SU-DHL-6 (cell line): Measurements from ENCODE around the gene THOP1.

Experiments
- H2AFZ ChIP-seq: fragments of 200-600 bp; sonication (generic); 2 replicates; pipeline ENCODE4 v1.6.1; 2014; ENCODE audit warnings: low read depth, mild to moderate bottlenecking, moderate library complexity, mixed read lengths, antibody characterized with exemption, low read length; ENCODE audit not compliant: severe bottlenecking
- H3F3A ChIP-seq: fragments of 200-600 bp; shearing (Covaris generic); 2 replicates; pipeline ENCODE4 v1.6.0; 2016; ENCODE audit warnings: antibody characterized with exemption, mild to moderate bottlenecking; ENCODE audit not compliant: insufficient read depth
- H3K27ac ChIP-seq: fragments of 200-600 bp; sonication (generic); 2 replicates; pipeline ENCODE4 v1.5.1; 2016; ENCODE audit warnings: low read depth, mild to moderate bottlenecking, low read length, moderate library complexity, mixed read lengths
- H3K27me3 ChIP-seq: fragments of 200-600 bp; sonication (generic), shearing (Covaris generic); 2 replicates; pipeline ENCODE4 v1.6.0; 2014; ENCODE audit warnings: mild to moderate bottlenecking, low read length
- H3K36me3 ChIP-seq: fragments of 200-600 bp; sonication (generic); 2 replicates; pipeline ENCODE4 v1.6.1; 2014; ENCODE audit warnings: mild to moderate bottlenecking, low read length, mixed read lengths
- H3K4me2 ChIP-seq: fragments of 300-600, 200-600 bp; shearing (Covaris generic), sonication (generic); 2 replicates; pipeline ENCODE4 v1.6.0; 2014; ENCODE audit warnings: low read length, low read depth, mild to moderate bottlenecking; ENCODE audit not compliant: poor library complexity, severe bottlenecking
- H3K4me3 ChIP-seq: fragments of 200-600 bp; sonication (generic); 2 replicates; pipeline ENCODE4 v1.5.1; 2014; ENCODE audit warnings: antibody characterized with exemption, low read length, mild to moderate bottlenecking, mixed read lengths; ENCODE audit not compliant: insufficient read depth, poor library complexity, severe bottlenecking
- H3K79me2 ChIP-seq: fragments of 200-600 bp; sonication (generic); 2 replicates; pipeline ENCODE4 v1.6.1; 2014; ENCODE audit warnings: mild to moderate bottlenecking, low read length, moderate library complexity; ENCODE audit not compliant: insufficient read depth
- H3K9ac ChIP-seq: fragments of 200-600 bp; sonication (generic); 2 replicates; pipeline ENCODE4 v1.7.0; 2014; ENCODE audit warnings: mild to moderate bottlenecking, low read length
- H3K9me2 ChIP-seq: fragments of 200-600 bp; sonication (generic); replicated peaks from 2 replicates; pipeline ENCODE4 v1.6.1; 2014; ENCODE audit warnings: low read length; ENCODE audit not compliant: insufficient read depth
- H3K9me3 ChIP-seq: fragments of 200-600 bp; sonication (generic); 2 replicates; pipeline ENCODE4 v1.6.1; 2014; ENCODE audit warnings: low read length, mixed read lengths; ENCODE audit not compliant: insufficient read depth
- H4K20me1 ChIP-seq: fragments of 200-600 bp; sonication (generic); 2 replicates; pipeline ENCODE4 v1.6.1; 2014; ENCODE audit warnings: low read depth, mild to moderate bottlenecking, antibody characterized with exemption, low read length, moderate library complexity, mixed read lengths
- EZH2phosphoT487 ChIP-seq: fragments of 200-600 bp; sonication (generic), shearing (Covaris generic); conservative IDR thresholded peaks from 2 replicates; pipeline ENCODE4 v1.6.1; 2018; ENCODE audit warnings: mild to moderate bottlenecking, antibody characterized with exemption, low read length, moderate library complexity, mixed read lengths
- TF ChIP-seq, protein P1 (sequence below): fragments of 200-600 bp; sonication (generic); IDR thresholded peaks from one replicate; pipeline ENCODE4 v1.5.1; 2017; ENCODE audit warnings: antibody characterized with exemption, mild to moderate bottlenecking, low read length, moderate library complexity; ENCODE audit not compliant: insufficient read depth, poor library complexity, severe bottlenecking

THOP1 gene

DNA sequence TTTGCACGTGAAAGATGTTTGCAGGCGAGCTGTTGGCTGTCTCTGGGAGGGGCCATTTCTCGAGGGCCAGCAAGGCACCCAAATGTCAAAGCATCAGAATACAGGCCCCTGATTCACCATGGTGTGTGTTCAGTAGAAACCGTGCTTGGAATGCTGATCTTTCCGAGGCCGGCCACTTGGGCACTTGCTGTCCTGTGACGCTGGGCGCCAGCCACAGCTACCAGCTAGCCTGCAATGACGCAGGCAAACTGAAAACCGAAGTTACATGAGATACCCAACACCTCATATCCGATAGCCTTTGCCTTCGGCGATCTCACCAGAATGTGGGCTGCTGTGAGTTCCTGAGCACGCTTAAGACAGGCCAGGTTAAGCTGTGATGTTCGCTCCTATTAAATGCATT lies 12.0 kb downstream of the THOP1 start:
- Histone ChIP-seq H3K27me3 (no peaks in the 10 kb centered on the region), H3K9me3 (no peaks in the 10 kb centered on the region), H3K4me3 (no peak overlapping the region), H3K79me2 (no peaks in the 10 kb centered on the region), H4K20me1 (no peaks in the 10 kb centered on the region), H3F3A (no peaks in the 10 kb centered on the region), H2AFZ (no peak overlapping the region), H3K4me2 (no peak overlapping the region), H3K9ac (no peak overlapping the region), H3K27ac (no peak overlapping the region), H3K36me3 (no peaks in the 10 kb centered on the region), H3K9me2 (no peaks in the 10 kb centered on the region)
- TF ChIP-seq, protein P1, sequence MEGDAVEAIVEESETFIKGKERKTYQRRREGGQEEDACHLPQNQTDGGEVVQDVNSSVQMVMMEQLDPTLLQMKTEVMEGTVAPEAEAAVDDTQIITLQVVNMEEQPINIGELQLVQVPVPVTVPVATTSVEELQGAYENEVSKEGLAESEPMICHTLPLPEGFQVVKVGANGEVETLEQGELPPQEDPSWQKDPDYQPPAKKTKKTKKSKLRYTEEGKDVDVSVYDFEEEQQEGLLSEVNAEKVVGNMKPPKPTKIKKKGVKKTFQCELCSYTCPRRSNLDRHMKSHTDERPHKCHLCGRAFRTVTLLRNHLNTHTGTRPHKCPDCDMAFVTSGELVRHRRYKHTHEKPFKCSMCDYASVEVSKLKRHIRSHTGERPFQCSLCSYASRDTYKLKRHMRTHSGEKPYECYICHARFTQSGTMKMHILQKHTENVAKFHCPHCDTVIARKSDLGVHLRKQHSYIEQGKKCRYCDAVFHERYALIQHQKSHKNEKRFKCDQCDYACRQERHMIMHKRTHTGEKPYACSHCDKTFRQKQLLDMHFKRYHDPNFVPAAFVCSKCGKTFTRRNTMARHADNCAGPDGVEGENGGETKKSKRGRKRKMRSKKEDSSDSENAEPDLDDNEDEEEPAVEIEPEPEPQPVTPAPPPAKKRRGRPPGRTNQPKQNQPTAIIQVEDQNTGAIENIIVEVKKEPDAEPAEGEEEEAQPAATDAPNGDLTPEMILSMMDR = no peak
- TF ChIP-seq EZH2phosphoT487 = no peak

DNA sequence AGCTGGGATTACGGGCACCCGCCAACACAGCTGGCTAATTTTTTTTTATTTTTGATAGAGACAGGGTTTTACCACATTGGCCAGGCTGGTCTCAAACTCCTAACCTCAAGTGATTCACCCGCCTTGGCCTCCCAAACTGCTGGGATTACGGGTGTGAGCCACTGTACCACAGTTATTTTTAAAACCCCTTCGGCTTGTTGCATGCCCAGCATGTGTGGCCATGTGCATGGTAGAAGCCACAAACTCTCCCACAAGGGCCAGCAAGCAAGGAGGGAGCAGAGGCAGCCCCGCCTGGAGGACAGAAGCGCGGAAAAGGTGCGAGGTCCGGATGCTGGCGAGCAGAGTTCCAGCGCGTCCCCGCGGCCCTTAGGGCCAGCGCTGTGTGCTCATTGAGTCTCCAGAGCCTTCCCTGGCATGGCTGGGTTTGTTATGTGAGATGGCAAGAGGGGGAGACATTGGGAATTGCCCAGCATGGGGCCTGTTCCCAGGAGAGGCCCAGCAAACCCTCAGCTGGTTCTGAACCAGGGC lies 12.9 kb downstream of the THOP1 start:
- Histone ChIP-seq H2AFZ (no peak overlapping the region), H3F3A (no peaks in the 10 kb centered on the region), H3K27me3 (no peaks in the 10 kb centered on the region), H3K4me3 (no peak overlapping the region), H4K20me1 (no peaks in the 10 kb centered on the region), H3K9me3 (no peaks in the 10 kb centered on the region), H3K36me3 (no peaks in the 10 kb centered on the region), H3K27ac (no peak overlapping the region), H3K79me2 (no peaks in the 10 kb centered on the region), H3K4me2 (no peak overlapping the region), H3K9me2 (no peaks in the 10 kb centered on the region), H3K9ac (no peak overlapping the region)
- TF ChIP-seq, protein P1 = no peak
- no peak for TF ChIP-seq EZH2phosphoT487

DNA sequence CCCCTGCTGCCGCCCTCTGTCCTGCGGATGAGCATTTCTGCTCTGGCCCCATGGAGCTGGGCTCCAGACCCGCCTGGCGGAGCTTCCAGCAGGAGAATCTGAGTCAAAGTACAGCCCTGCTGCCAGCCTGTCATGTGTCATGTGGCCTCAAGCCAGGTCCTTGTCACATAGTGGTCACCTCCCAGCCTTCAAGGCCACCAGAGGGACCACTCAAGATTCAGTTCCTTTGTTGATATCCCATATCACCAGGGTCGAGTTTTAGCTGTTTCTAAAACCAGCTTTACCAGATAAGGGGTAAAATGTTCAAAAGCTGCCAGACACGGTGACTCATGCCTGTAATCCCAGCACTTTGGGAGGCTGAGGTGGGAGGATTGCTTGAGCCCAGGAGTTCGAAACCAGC lies 13.4 kb downstream of the THOP1 start:
- H3K4me3 ChIP-seq = no peak overlapping the region
- H3K27ac ChIP-seq = no peak overlapping the region
- no peaks in the 10 kb centered on the region for H3K9me3 ChIP-seq
- no peaks in the 10 kb centered on the region for H3K36me3 ChIP-seq
- no peak overlapping the region for H3K4me2 ChIP-seq
- H4K20me1 ChIP-seq = no peaks in the 10 kb centered on the region
- no peaks in the 10 kb centered on the region for H3K9me2 ChIP-seq
- no peaks in the 10 kb centered on the region for H3F3A ChIP-seq
- no peak overlapping the region for H2AFZ ChIP-seq
- TF ChIP-seq EZH2phosphoT487 = no peak
- TF ChIP-seq, protein P1 = no peak
- no peaks in the 10 kb centered on the region for H3K79me2 ChIP-seq
- no peaks in the 10 kb centered on the region for H3K27me3 ChIP-seq
- H3K9ac ChIP-seq = no peak overlapping the region
